ENCODE data around the gene ADISSP.

ADISSP gene

DNA sequence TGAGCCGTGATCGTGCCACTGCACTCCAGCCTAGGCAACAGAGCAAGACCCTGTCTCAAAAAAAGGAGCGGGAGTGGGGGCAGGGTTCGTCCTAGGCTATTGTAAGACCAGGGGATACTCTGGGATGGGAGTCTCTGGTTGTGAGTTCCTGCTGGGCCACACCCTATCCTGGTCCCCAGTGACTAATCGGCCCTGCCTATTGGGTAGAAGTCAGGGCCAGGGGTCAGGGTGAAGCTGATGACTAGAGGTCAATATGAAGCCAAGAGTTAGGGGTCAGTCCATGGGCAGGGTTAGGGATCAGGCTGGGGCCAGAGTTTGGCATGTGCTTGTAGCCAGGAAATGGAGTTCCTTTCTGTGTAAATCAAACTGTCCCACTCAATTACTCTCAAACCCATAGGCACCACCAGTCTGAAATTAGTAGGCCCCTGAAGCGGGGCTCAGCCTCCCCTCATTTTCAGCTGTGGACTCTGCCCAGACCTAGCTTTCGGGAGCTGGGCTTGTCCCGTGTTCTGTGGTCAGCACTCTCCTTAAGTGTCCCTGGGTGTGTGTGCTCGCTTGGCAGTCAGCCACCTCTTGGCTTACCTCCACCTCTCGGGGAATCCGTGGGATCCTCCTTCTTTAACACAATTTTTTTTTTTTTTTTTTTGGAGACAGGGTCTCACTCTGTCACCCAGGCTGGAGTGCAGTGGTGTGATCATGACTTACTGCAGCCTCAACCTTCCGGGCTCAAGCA is 33.3 kb downstream of the ADISSP start:
- no peak for DNase-seq

DNA sequence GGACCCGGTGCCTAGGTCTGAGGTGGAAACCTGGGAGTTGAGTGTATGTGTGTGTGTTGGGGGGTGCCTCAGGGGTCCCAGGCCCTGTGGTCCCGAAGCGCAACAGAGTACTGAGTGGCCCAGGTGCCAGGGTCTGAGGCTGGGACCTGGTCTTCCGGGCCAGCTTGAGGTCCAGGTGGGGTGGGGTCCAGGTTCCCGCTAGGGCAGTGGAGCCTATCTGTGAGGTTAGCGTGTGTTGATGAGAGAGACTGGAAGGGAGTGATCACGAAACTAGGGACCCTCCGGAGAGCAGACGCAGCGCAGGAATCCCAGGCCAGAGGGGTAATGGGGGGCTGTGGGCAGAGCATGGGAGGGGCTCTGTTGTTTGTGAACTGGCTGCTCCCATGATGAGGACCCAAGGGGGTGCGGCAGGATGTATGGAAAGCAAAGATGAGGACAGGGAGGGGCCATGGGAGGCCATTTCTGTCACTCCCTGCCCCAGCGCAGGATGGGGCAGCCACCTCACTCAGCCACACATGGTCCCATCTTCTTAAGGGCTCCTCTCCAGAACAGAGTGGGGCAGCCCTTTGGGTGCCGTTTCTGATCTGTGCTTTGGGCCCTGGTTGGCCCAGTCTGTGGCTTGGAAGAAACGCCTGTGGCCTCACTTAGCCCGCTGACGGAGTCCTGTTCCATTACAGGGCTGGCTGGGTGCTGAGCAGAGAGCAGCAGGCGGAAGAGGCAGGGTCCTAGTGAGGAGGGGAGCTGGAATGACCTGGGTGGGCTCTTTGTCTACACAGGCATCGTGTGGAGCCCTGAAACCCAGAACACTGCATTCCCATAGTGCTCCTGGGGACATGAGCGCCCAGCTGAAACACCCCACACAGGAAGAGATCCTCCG is 34.2 kb downstream of the ADISSP start:
- DNase-seq, result no peak

DNA sequence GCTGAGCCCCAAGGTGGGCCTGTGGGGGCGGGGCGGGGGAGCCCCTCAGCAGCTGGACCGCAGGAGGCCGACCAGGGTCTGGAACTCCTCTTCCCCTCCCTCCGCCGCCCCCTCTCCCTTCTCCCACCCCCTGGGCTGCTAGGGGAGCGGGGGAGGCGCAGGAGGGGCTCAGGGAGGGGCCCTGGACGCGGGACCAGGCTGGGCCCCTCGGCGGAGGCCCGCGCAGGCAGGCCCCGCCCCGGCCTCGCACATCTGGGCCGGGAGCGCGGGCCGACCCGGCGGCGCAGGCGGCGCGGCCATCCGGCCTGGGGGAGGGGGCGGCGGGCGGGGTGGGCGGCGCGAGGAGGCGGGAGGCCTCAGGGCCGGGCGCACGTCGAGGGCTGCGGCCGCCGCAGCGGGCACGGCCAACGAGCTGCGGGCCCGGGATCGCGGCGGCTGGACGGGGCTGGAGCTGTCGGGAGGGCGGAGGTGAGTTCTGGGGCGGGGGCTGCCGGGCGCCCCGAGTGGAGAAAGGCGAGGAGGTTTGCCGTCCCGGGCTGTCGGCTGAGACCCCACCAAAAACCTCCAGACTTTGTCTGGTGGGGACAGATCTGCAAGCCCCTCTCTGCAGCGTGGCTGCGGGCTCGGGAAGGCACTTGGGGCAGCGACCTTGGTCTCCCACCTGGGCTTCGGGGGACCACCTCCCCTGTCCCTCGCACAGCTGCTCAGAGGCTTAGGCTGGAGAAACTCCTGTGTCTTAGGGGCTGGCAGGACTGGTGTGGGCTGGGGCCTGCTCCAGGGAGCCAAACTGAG is 35.0 kb downstream of the ADISSP start, which contains the start of gene HSPA12B:
HSPA12B (plus strand) TSS at position 359 of the 792 bp plus-strand sequence. CDS start 5,990 bp downstream, outside the sequence.
- DNase-seq, result no peak

DNA sequence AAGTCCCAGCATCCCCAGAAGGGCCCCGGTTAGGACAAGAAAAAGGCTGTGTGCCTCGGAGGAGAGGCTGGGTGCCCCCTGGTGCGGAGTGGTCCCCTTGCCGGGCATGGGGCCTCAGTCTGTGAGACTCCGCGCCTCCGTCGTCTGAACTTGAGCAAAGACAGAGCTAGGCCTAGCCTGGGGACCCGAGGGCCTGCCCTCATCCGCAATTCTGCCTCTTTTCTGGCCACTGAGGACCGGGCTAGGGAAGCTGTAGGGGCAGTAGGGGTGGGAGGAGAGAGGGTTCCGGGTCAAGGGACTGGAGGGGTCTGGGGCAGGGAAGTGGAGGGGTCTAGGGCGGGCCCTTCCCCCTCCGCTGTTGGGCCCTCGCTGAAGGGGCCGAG is 35.6 kb downstream of the ADISSP start:
- DNase-seq, result no peak

DNA sequence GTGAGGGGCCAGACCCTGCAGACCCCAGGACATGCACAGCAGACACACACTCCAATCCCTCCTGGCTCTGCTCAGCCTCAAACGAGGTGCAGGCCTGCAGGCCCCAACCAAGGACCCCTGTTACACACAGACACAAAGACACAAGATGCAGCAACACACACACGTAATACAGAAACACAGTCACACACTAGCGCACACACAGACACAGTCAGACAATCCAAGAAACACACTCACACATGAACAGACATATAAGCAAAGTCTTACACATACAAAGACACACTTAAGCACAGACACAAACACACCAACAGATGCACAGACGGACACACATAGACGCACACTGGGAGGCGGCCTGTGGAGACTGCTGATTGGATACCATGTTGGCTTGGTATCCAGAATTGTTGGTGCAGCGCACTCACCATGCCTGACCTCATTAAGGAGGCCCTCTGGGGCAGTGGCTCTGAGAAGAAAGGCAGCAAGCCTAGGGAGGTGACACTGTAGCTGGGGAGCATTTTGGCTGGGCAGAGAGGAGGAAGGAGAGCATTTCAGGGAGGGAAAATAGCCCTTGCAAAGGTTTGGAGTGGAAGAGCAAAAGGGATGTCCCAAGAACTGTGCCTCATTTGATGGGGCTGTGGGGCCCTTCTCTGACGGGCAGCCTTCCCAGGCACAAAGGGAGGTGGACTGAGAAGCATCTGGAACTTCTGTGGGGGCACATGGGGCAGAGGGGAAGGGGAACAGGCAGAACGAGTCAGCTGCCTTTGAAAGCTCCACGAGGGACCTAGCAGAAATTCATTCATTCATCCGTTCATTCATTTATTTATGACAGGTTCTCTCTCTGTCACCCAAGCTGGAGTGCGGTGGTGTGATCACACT is 36.5 kb downstream of the ADISSP start:
- DNase-seq, result no peak

DNA sequence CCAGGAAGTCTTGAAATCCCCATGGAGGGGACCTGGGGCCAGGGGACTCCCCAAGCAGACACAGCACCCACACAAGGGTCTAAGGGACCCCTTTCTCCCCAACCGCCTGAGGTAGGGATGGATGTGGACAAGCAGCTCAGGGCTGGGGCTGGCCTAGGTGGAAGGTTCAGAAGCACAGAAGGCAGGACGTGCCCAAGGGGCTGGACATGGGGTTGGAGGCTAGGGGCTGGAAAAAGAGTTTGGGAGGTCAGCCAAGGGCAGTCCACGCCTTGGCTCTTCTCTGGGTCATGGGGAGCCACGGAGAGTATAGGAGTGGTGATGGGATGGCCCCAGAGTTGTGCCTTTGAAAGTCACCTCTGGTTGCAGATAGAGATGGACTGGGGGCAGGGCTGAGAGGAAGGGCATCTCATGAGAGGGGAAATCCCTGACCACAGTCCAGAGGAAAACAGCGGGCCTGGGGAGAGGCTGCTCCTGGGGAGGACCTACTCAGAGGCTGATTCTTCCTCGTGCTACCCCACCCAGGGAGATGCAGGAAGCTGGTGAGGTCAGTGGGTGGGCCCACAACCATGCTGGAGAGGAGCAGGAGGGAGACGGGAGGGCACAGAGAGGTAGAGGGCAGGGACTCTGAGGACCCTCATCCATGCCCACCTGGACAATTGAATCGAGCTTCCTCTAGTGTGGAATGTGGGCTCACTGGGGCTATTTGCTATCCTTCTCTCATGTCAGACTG is 37.6 kb downstream of the ADISSP start:
- DNase-seq, result no peak

DNA sequence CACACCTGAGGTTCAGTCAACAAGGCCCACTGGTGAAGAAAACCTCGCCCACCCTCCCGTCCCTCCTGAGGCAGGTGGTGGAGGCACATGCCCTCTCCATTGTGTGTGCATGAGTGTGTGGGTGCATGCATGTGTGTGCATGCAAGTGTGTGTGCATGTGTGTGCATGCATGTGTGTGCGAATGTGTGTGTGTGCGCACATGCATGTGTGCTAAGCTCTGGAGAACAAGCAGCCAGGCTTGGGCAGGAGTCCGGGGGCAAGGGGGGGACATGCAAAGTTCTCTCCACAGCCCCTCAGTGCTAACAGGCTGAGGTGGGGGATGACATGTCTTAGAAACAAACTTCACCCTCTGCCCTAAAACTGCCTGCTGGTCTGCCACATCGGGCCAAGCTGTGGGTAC is 38.2 kb downstream of the ADISSP start:
- DNase-seq, result no peak

DNA sequence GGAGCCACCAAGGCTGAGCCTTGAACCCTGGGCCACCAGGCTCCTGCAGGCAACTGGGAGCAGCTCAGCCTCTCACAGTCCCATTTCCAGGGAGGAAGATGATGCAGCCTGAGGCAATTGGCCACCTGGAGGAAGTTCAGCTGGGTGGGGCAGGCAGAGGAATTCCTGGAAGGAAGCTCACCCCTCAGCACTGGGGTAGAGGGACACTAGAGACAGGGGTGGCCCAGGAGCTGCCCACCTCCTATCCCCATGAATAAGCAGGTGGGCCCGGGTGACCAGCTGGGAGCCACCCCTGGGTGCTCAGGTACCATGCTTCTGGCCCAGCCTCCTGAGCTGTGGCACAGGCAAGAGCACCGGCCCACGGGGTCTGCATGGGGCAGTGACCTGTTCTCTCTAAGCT is 38.7 kb downstream of the ADISSP start:
- no peak for DNase-seq

DNA sequence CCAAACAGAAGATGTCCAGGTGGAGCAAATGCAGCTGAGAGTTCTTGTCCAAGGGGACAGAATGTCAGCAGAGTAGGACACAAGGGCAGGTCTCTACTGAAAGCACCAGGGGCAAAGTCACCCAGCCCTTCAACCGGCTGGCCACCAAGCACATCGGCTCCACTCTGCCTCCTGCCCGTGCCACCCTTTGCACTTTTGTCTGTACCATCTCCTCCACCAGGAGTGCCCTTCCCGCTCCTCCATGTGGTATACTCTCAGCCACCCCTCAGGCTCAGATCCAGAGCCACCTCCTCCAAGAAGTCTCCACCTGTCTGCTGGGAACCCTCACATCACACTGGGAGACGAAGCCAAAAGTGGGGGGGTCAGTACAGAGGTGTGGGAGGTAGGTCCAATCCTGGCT is 39.2 kb downstream of the ADISSP start:
- no peak for DNase-seq

DNA sequence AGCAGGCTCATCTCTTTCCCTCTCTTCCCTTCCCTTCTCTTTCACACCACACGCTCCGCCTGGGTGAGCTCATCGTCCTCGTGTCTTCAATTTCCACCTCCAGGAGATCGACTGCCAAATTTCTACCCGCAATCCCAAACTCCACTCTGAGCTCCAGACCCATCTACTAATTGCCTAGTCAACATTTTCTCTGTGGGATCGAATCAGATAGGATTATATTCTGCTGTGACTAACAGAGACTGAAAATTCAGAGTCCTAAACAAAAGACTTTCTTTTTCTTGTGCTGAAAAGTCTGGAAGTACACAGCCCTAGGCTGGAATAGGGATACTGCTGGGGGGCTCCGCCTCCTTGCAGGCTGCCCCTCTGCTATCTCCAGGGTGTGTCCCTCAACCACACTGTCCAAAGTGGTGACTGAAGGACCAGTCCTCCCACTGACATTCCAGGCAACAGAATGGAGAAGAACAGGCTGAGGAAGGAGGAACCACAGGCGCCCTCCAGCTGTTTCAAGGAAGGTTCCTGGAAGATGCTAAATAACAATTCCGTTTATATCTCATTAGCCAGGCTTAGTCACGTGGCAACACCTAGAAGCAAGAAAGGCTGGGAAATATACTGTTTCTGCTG is 40.0 kb downstream of the ADISSP start:
- no peak for DNase-seq

DNA sequence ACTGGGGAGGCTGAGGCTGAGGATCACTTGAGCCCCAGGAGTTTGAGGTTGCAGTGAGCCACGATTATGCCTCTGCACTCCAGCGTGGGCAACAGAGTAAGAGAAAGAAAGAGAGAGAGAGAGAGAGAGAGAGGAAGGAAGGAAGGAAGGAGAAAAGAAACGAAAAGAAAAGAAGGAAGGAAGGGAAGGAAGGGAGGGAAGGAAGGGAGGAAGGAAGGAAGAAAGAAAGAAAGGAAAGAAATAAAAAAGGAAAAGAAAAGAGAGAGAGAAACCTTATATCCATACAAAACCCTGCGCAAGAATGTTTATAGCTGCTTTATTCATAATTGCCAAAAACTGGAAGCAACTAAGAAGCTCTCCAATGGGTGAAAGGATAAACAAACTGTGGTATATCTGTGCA is 43.2 kb downstream of the ADISSP start:
- no peak for DNase-seq

DNA sequence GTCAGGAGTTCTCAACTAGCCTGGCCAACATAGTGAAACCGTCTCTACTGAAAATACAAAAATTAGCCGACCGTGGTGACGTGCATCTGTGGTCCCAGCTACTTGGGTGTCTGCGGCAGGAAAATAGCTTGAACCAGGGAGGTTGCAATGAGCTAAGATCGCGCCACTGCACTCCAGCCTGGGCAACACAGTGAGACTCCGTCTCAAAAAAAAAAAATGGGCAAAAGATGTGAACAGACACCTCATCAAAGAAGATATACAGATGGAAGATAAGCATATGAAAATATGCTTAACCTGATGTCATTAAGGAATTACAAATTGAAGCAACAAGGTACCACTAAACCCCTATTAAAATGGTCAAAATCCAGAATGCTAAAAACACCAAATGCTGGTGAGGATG is 44.3 kb downstream of the ADISSP start:
- no peak for DNase-seq

DNA sequence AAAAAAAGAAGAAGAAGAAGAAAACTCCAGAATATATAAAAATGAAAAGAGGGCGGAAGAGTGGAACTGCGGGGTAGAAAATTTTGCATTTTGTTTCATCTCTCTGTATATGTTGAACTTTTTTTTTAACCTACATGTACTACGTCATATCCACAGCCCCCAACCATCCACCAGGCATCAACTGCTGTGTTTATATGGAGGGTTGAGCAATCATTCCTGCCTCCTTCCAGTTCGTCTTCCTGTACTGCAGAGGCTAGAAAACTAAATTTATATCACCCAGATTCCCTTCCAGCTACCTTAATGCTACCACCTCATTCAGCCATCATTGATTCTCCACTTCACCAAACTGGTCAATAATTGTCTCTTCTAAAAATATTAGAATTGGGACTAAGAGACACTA is 45.6 kb downstream of the ADISSP start:
- no peak for DNase-seq

DNA sequence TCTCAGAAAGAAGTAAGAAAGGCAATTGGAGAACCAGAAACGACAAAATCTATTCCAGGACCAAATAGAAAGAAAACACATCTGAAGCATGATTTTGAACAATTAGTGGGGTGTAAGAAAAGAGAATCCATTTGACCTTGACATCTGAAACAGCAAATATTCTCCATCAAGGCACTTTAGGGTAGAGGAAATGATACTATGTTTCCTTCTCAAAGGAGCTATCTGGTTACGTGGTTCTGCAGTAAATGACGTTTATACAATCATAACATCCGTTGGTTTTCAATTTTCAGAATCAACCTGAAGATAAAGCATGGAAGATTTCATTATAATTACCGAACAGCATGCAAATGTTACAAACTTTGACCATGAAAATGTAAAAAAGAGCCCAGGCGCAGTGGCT is 46.9 kb downstream of the ADISSP start:
- DNase-seq, result no peak

DNA sequence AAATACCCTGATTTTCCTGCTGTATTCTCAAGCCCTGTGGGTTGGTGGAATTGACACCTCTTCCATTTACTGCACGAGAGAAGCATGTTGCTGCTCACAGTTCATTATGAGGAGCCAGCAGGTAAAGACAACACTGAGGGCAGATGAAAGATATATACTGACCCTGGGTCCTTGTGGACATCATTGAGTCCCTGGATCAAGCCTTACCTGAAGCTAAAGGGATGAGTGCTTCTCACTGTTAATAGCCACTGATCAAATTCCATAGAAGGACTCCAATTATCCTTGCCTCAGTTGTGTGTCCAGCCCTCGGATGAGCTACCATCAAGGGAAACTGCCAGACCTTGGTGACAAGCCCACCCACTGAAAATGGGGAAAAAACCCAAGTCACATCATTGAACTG is 47.5 kb downstream of the ADISSP start:
- no peak for DNase-seq

DNA sequence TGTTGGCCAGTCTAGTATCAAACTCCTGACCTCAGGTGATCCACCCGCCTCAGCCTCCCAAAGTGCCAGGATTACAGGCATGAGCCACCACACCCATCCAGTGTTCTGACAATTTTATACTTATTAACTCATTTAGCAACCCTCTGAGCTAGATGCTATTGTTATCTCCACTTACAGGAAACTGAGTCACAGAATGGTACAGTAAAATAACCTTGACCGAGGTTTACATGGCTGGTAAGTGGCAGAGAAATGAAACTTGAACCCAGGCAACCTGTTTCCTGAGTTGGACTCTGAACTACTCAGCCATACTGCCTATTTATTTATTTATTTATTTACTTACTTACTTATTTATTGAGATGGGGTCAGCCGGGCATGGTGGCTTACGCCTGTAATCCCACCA is 48.5 kb downstream of the ADISSP start:
- DNase-seq, result no peak

DNA sequence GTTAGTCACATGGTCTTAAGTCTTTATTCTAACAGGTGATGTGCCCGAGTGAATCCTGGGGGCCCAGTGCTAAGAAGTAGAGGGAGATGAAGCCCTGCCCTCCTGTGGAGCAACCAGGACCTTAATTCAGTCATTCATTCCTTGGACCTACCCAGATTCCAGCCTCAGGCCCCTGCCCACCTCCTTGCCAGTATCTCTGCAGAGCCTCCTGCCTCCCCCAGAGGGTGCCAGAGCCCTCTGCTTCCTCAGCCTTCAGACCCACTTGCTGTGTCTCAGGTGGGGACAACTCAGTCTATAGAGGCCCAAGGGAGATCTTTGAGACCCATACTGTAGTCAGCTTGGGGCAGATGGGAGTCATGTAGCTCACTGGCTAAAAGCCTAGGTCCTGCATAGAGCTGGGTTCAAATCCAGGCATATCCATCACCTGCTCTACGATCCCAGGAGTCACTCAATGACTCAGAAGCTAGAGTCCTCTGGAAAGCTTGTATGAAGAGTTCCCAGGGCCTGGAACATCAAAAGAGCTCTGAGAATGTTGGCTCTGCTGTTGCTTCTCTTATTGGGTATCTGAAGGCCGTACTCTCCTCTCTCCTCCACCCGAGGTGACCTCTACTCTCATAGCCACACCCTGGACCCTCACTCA is 51.2 kb downstream of the ADISSP start:
- peak; percentile 46 for DNase-seq

DNA sequence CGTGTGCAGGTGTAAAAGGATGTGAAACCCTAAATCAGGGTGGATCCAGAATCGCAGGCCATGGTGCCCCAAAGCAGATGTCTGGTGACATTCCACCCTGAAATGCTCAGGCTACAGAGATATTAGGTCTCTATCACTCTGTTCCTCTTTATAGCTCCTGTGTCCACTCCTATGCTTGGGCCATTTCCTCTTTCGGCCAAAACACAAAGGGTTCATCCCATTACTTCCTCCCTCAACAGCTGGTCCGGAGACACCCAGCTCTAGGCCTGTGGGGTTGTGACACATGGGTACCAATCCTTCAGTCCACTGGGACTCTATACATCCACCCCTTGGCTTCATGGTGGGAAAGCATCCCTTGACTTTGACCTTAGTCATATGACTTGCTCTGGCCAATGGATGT is 53.5 kb downstream of the ADISSP start:
- DNase-seq, result no peak

DNA sequence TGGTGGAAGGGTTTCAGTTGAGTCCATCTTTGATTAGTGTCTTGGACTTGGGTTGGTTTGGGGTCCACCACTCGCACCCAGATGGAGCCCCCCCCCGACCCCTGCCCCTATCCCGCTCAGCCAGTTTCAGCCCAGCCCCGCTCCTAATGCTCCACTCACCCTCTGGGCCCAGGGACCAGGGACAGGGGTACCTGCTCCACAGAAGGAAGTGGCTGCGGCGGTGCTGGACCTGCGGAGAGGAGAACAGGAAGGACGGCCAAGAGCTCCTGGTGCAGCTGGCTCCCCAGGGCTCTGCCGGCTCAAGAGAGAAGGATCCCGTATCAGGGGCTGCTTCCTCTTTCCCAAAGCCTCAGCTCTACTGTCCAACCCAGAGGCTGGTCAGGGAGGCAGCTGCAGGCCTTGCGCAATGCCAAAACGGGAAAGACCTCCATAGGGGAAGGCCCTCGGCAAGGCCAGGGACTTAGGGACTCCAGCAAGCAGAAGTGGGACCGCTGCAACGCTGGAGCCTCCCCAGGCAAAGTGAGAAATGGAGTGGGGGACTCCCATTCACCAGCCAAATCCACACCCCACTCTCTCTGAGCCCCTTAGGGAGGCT is 55.2 kb downstream of the ADISSP start, which contains the start of gene SIGLEC1:
SIGLEC1 (minus strand) TSS at position 322 of the 595 bp plus-strand sequence. CDS start 5,472 bp downstream, outside the sequence.
- no peak for DNase-seq

DNA sequence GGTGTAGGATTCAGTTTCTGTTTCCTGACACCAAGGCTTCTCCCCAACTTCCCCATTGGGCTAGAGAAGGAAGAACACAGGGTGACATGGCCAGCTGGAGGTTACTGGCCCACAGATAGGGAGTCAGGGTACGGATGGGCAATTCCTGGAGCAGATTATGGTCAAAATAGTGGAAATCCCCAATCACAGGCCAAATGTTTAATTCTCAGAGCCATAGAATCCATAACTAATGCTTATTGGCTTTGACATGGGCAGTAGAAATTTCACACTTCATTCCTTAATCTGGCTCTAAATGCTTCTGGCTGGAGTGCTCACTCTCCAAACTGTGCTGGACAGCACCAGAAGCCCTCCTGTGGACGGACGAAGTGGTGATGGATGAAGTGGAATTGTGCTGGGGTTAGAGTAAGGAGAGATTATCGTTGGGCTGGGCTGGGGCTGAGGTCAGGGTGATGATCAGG is 56.0 kb downstream of the ADISSP start:
- no peak for DNase-seq

Measured in NCI-H510A treated with DMSO at 0.1 percent for 48 hours (cell line).